A673 (cell line): ENCODE results near the gene CLTCL1. TPM values are rescaled to one million over a fixed set of nuclear protein-coding genes. Genes with fewer than 3 reads are reported as not detected.
A peak's percentile ranks its signal among the peaks of the same experiment; 100 is the strongest.

Experiments used
- BruUV-seq: library from RNA; stranded (reverse); fragments of 400-500 nt; replicated peaks from 2 replicates; lab custom pipeline; 2021; lab: Mats Ljungman, UMichigan
- CTCF ChIA-PET: fragments of 300-600 bp; sonication (Branson Sonifier 250); formaldehyde crosslinking; loops from one replicate; lab custom pipeline; 2022; ENCODE audit warnings: antibody characterized with exemption; lab: Charles Lee
- POLR2A ChIA-PET: fragments of 300-600 bp; sonication (Branson Sonifier 250); formaldehyde crosslinking; loops from one replicate; lab custom pipeline; 2022; ENCODE audit warnings: antibody characterized with exemption; ENCODE audit not compliant: low non-redundant PET; lab: Charles Lee
- DNase-seq: peaks from one replicate; pipeline ENCODE4 v3.0.0-alpha.2; 2015; ENCODE audit warnings: low spot score
- H3K27ac ChIP-seq: fragments of 200-600 bp; sonication (generic); 2 replicates; pipeline ENCODE4 v1.5.1; 2016; ENCODE audit warnings: mixed run types, low read depth, mild to moderate bottlenecking, mixed read lengths, antibody characterized with exemption, low read length; ENCODE audit not compliant: poor library complexity, severe bottlenecking
- H3K27me3 ChIP-seq: fragments of 200-600 bp; sonication (generic); replicated peaks from 2 replicates; pipeline ENCODE4 v1.6.1; 2017; ENCODE audit warnings: mixed run types, low read depth, mild to moderate bottlenecking, mixed read lengths, antibody characterized with exemption, low read length; ENCODE audit not compliant: insufficient read depth, poor library complexity
- H3K36me3 ChIP-seq: fragments of 200-600 bp; sonication (generic); 2 replicates; pipeline ENCODE4 v1.6.1; 2016; ENCODE audit warnings: mixed run types, mild to moderate bottlenecking, mixed read lengths, antibody characterized with exemption, low read length; ENCODE audit not compliant: insufficient read depth, poor library complexity, severe bottlenecking
- H3K4me1 ChIP-seq: fragments of 200-600 bp; sonication (generic); 2 replicates; pipeline ENCODE4 v1.6.1; 2017; ENCODE audit warnings: mixed run types, mild to moderate bottlenecking, mixed read lengths, antibody characterized with exemption, low read length; ENCODE audit not compliant: insufficient read depth, poor library complexity, severe bottlenecking
- H3K4me3 ChIP-seq: fragments of 200-600 bp; sonication (generic); 2 replicates; pipeline ENCODE4 v1.5.1; 2016; ENCODE audit warnings: low read depth, mixed run types, mild to moderate bottlenecking, mixed read lengths, low read length; ENCODE audit not compliant: poor library complexity, severe bottlenecking
- H3K9me3 ChIP-seq: fragments of 200-600 bp; sonication (generic); 2 replicates; pipeline ENCODE4 v1.6.1; 2016; ENCODE audit warnings: mixed run types, low read depth, mild to moderate bottlenecking, mixed read lengths, antibody characterized with exemption, low read length; ENCODE audit not compliant: poor library complexity, severe bottlenecking
- CTCF ChIP-seq: fragments of 300-800, 200-600 bp; sonication (generic); conservative IDR thresholded peaks from 2 replicates; pipeline ENCODE4 v1.5.1; 2017; ENCODE audit warnings: low read depth, mild to moderate bottlenecking, antibody characterized with exemption, low read length, moderate library complexity, mixed read lengths
- EZH2 ChIP-seq: fragments of 200-600 bp; sonication (generic); IDR thresholded peaks from 2 replicates; pipeline ENCODE4 v1.6.1; 2017; ENCODE audit warnings: borderline replicate concordance, low read depth, mild to moderate bottlenecking, mixed read lengths, antibody characterized with exemption, low read length; ENCODE audit not compliant: poor library complexity, severe bottlenecking
- intact Hi-C: fragments of 100-400 bp; cut with micrococcal nuclease; formaldehyde crosslinking; loops from one replicate; pipeline ENCODE4 v1.10.0; 2022; ENCODE audit not compliant: unreplicated experiment
- total RNA-seq: library from RNA; stranded (reverse); gene quantifications from 2 replicates; pipeline ENCODE4 v1.2.3, GENCODE V29; 2021

CLTCL1 gene
- total RNA-seq, 1 experiment from 2014 or later, result 7.5 TPM

GRCh38 chr22:19179497-19180048 lies 111.9 kb downstream of the CLTCL1 start:
- Histone ChIP-seq H3K9me3 (no peaks in the 10 kb centered on the region), H3K36me3 (peaks cover 19% of the 10 kb centered on the region), H3K27me3 (no peaks in the 10 kb centered on the region), H3K4me1 (peaks cover 29% of the 10 kb centered on the region), H3K4me3 (peak overlapping the region; percentile 87), H3K27ac (peak overlapping the region; percentile 81)
- peak; percentile 80 for TF ChIP-seq CTCF
- no peak for TF ChIP-seq EZH2
- intact Hi-C loops, result loop anchor here (2.0 to 5.0 kb wide), 2 partner anchors 113 to 453 kb away; partner anchors contain the start of gene CLTCL1
- BruUV-seq, result no TSS peak
- DNase-seq, result peak; percentile 81
- ChIA-PET CTCF (interaction anchor here (1.2 to 2.8 kb wide), 2 partner anchors 186 to 450 kb away, joined by 3 to 12 read pairs; no protein-coding TSS in a partner anchor), POLR2A (no interaction called here)

- peak within 1 kb of the TSS; percentile 81 for H3K27ac ChIP-seq
- peaks cover 32% of the 10 kb centered on the region for H3K4me1 ChIP-seq
- no peak for TF ChIP-seq EZH2
- no peak for TF ChIP-seq CTCF
- BruUV-seq, result no TSS peak
- H3K27me3 ChIP-seq, result no peaks in the 10 kb centered on the region
- peaks cover 19% of the 10 kb centered on the region for H3K36me3 ChIP-seq
- CTCF ChIA-PET, result interaction anchor here (1.2 to 2.8 kb wide), 2 partner anchors 186 to 451 kb away, joined by 3 to 12 read pairs; no protein-coding TSS in a partner anchor
- DNase-seq, result peak; percentile 93
- H3K9me3 ChIP-seq, result no peaks in the 10 kb centered on the region
- POLR2A ChIA-PET, result no interaction called here
- peak within 1 kb of the TSS; percentile 87 for H3K4me3 ChIP-seq
- intact Hi-C loops, result loop anchor here (2.0 to 5.0 kb wide), 2 partner anchors 113 to 454 kb away; partner anchors contain the start of gene CLTCL1
Measured at GRCh38 chr22:19178657-19179496, 112.6 kb downstream of the CLTCL1 start, which contains the start of gene SLC25A1. TSS of gene SLC25A1 (minus strand) at chr22:19178736. CDS start at chr22:19178673, 63 bp downstream.

GRCh38 chr22:19178065-19178656 lies 113.4 kb downstream of the CLTCL1 start:
- Histone ChIP-seq H3K27me3 (no peaks in the 10 kb centered on the region), H3K9me3 (no peaks in the 10 kb centered on the region), H3K36me3 (peaks cover 19% of the 10 kb centered on the region), H3K4me3 (peak overlapping the region; percentile 87), H3K27ac (peak overlapping the region; percentile 81), H3K4me1 (peaks cover 38% of the 10 kb centered on the region)
- no TSS peak for BruUV-seq
- intact Hi-C loops, result loop anchor here (2.0 to 5.0 kb wide), 2 partner anchors 114 to 455 kb away; partner anchors contain the start of gene CLTCL1
- TF ChIP-seq CTCF (no peak), EZH2 (no peak)
- ChIA-PET POLR2A (no interaction called here), CTCF (interaction anchor here (2.8 kb wide), 1 partner anchor 452 kb away, joined by 12 read pairs; no protein-coding TSS in a partner anchor)
- DNase-seq, result peak; percentile 74
